GM12878 (cell line): ENCODE results near the gene STXBP3. TPM values are rescaled to one million over a fixed set of nuclear protein-coding genes. Genes with fewer than 3 reads are reported as not detected.

Experiments used
- ATAC-seq: fragments of 200-7000 bp; cut with Tn5 transposase; 3 replicates; pipeline ENCODE4 v1.9.1; 2020; ENCODE audit warnings: mild to moderate bottlenecking, moderate library complexity
- BruUV-seq: library from RNA; stranded (reverse); fragments of 400-500 nt; replicated peaks from 2 replicates; lab custom pipeline; 2021; lab: Mats Ljungman, UMichigan
- CTCF ChIA-PET: fragments of 300-600 bp; sonication (Branson Sonifier 250); formaldehyde crosslinking; extraction: SDS; loops from one replicate; lab custom pipeline; 2021; ENCODE audit warnings: inconsistent platforms; lab: Yijun Ruan, JAX
- POLR2A ChIA-PET: fragments of 350-600 bp; formaldehyde crosslinking; extraction: SDS; loops from one replicate; lab custom pipeline; 2021; ENCODE audit warnings: inconsistent platforms; lab: Charles Lee
- RAD21 ChIA-PET: fragments of 300-600 bp; sonication (Branson Sonifier 250); formaldehyde crosslinking; loops from one replicate; lab custom pipeline; 2023; ENCODE audit warnings: antibody characterized with exemption; ENCODE audit not compliant: unreplicated experiment; lab: Charles Lee
- SMC1A ChIA-PET: fragments of 300-600 bp; sonication (Branson Sonifier 250); formaldehyde crosslinking; loops from one replicate; lab custom pipeline; 2023; ENCODE audit not compliant: unreplicated experiment, uncharacterized antibody; lab: Charles Lee
- DNase-seq: peaks from one replicate; pipeline ENCODE4 v3.0.0-alpha.2; 2011; ENCODE audit warnings: low read depth, low spot score
- FAIRE-seq: peaks from 3 replicates; lab custom pipeline; 2011; peaks lifted over from hg19 to GRCh38; lab: Jason Lieb, UNC
- H2AFZ ChIP-seq: 2 replicates; pipeline ENCODE4 v1.6.0; 2011; ENCODE audit warnings: low read depth, low read length, control low read depth; ENCODE audit not compliant: control insufficient read depth
- H3K27ac ChIP-seq: 2 replicates; pipeline ENCODE4 v1.5.1; 2011; ENCODE audit warnings: control low read depth; ENCODE audit not compliant: control insufficient read depth, insufficient read depth
- H3K27me3 ChIP-seq, 2 experiments: replicated peaks in 1 of 2; 2 replicates each; pipeline versions ENCODE4 v1.6.0 to v1.6.1; 2011; ENCODE audit warnings: low read length in 1 of 2; ENCODE audit not compliant: control insufficient read depth in 2 of 2, insufficient read depth in 2 of 2
- H3K36me3 ChIP-seq, 2 experiments: 2 replicates each; pipeline ENCODE4 v1.5.1; 2011; ENCODE audit warnings: low read length in 1 of 2; ENCODE audit not compliant: control insufficient read depth in 2 of 2, insufficient read depth in 2 of 2
- H3K4me1 ChIP-seq: 2 replicates; pipeline ENCODE4 v1.6.1; 2011; ENCODE audit warnings: mild to moderate bottlenecking, low read length, moderate library complexity, mixed read lengths; ENCODE audit not compliant: control insufficient read depth, insufficient read depth
- H3K4me2 ChIP-seq: 2 replicates; pipeline ENCODE4 v1.6.0; 2011; ENCODE audit warnings: control low read depth; ENCODE audit not compliant: control insufficient read depth, insufficient read depth
- H3K4me3 ChIP-seq: fragments of 200-600 bp; sonication (generic); 2 replicates; pipeline ENCODE4 v1.5.1; 2016
- H3K79me2 ChIP-seq: 2 replicates; pipeline ENCODE4 v1.6.0; 2011; ENCODE audit warnings: low read length; ENCODE audit not compliant: control insufficient read depth, insufficient read depth
- H3K9ac ChIP-seq: 2 replicates; pipeline ENCODE4 v1.8.0; 2011; ENCODE audit warnings: low read length, control low read depth, mixed read lengths; ENCODE audit not compliant: control insufficient read depth, insufficient read depth
- H3K9me3 ChIP-seq: replicated peaks from 3 replicates; pipeline ENCODE4 v1.5.1; 2011; ENCODE audit warnings: mild to moderate bottlenecking, low read length; ENCODE audit not compliant: control insufficient read depth, insufficient read depth
- H4K20me1 ChIP-seq: 2 replicates; pipeline ENCODE4 v1.6.0; 2011; ENCODE audit not compliant: control insufficient read depth, insufficient read depth
- CHD2 ChIP-seq: IDR thresholded peaks from 2 replicates; pipeline ENCODE4 v1.6.1; 2011; ENCODE audit warnings: low read depth, low read length, improper control_type of control experiment, borderline replicate concordance
- FOXM1 ChIP-seq: IDR thresholded peaks from 2 replicates; pipeline ENCODE4 v1.6.1; 2012; ENCODE audit warnings: low read depth, mild to moderate bottlenecking, inconsistent platforms, low read length, moderate library complexity
- NKRF ChIP-seq: fragments of 450-650 bp; conservative IDR thresholded peaks from 2 replicates; pipeline ENCODE4 v1.6.1; 2017; ENCODE audit warnings: mild to moderate bottlenecking, moderate library complexity
- ZNF384 ChIP-seq: IDR thresholded peaks from 2 replicates; pipeline ENCODE4 v1.6.1; 2012; ENCODE audit warnings: low read depth, mild to moderate bottlenecking, low read length, improper control_type of control experiment, borderline replicate concordance
- WGBS: methylation state at CpG from one replicate; pipeline ENCODE4 v1.1.6; 2016; ENCODE audit warnings: low lambda C conversion rate; ENCODE audit not compliant: insufficient replicate concordance, insufficient coverage; ENCODE audit errors: missing lambda C conversion rate; 5-methylcytosine and 5-hydroxymethylcytosine counted together
- in situ Hi-C: fragments of 300-500 bp; cut with MboI; formaldehyde crosslinking; loops from 9 replicates; pipeline ENCODE4 v1.14.3; 2018; ENCODE audit warnings: mixed read lengths
- intact Hi-C: fragments of 100-400 bp; cut with micrococcal nuclease; formaldehyde crosslinking; loops from one replicate; pipeline ENCODE4 v1.14.2; 2022; ENCODE audit not compliant: unreplicated experiment
- polyA plus RNA-seq, 11 experiments: library from polyadenylated mRNA; depleted of rRNA in 4 of 11; unstranded in 6 of 11; stranded (reverse) in 5 of 11; fragments of >200 nt; fragmentation: Nextera tagmentation in 4 of 11; fragmentation: Illumina TruSeq in 1 of 11; extraction: Ambion mirVana in 4 of 11; extraction: Trizol in 1 of 11; gene quantifications; 1 replicate in 1 of 11; 2 replicates in 10 of 11; pipeline versions ENCODE4 v1.2.1 to v1.2.3, GENCODE V29; 2011 to 2016; ENCODE audit warnings: inconsistent platforms in 2 of 11, missing spikeins in 2 of 11, low read depth in 1 of 11
- total RNA-seq, 4 experiments: library from RNA; depleted of rRNA in 3 of 4; stranded (reverse); fragments of >200 nt in 3 of 4; fragmentation: Illumina TruSeq in 1 of 4; extraction: Trizol in 1 of 4; gene quantifications; 2 replicates each; pipeline versions ENCODE4 v1.2.1 to v1.2.3, GENCODE V29; 2013 to 2021

STXBP3 gene
- total and polyA plus RNA-seq, 10 of the 15 experiments (the other 5 are each of a cell fraction or from before 2014, with no cell fraction given), result 19.6 to 35.1 (median 27.3) TPM

- SMC1A ChIA-PET, result interaction anchor here (1.5 kb wide), 1 partner anchor 14 kb away, joined by 3 read pairs; no protein-coding TSS in a partner anchor
- Histone ChIP-seq H3K4me3 (no peak overlapping the region), H3K9me3 (no peaks in the 10 kb centered on the region)
- DNase-seq, result no peak
- TF ChIP-seq ZNF384 (no peak), NKRF (no peak), FOXM1 (no peak), CHD2 (no peak)
- TF ChIP-seq, all 136 proteins: peak for 0
- WGBS, result 46% methylated on average over 5 of the region's 5 CpGs
- Histone ChIP-seq H2AFZ (no peak overlapping the region), H3K4me2 (no peak overlapping the region), H3K4me1 (no peaks in the 10 kb centered on the region), H4K20me1 (no peaks in the 10 kb centered on the region), H3K27me3 (peaks cover 0 to 2% of the 10 kb centered on the region in 2 experiments; a peak in 2 of 4 replicates), H3K9ac (no peak overlapping the region), H3K27ac (no peak overlapping the region), H3K79me2 (no peaks in the 10 kb centered on the region), H3K36me3 (no peaks in the 10 kb centered on the region)
- RAD21 ChIA-PET, result no interaction called here
- CTCF ChIA-PET, result interaction anchor here (1.3 kb wide), 1 partner anchor 113 kb away, joined by 3 read pairs; no protein-coding TSS in a partner anchor
- ATAC-seq (no peak), FAIRE-seq (no peak)
- no TSS peak for BruUV-seq
- in situ Hi-C loops (no loop called here), intact Hi-C loops (no loop called here)
- POLR2A ChIA-PET, result no interaction called here
Measured at GRCh38 chr1:108715932-108716331, 30.5 kb upstream of the STXBP3 start.
